Ramos (cell line): ENCODE data around the gene MYLIP.
"Not testable (repeated sequence)": the region's sequence is repeated elsewhere in the genome, so short reads cannot be mapped to it uniquely, and the experiment has no call there.

Experiments used
- in situ Hi-C: fragments of 300-500 bp; cut with MboI; formaldehyde crosslinking; loops from one replicate; pipeline ENCODE4 v1.14.3; 2022; ENCODE audit warnings: low sequenced_read_pairs; ENCODE audit not compliant: unreplicated experiment

The MYLIP gene

GRCh38 chr6:16166871-16167608 is 38.2 kb downstream of the MYLIP start:
- in situ Hi-C loops: no loop called here

- in situ Hi-C loops: no loop called here
Measured at GRCh38 chr6:16168121-16168520, 39.2 kb downstream of the MYLIP start.

GRCh38 chr6:16168858-16169257 is 40.0 kb downstream of the MYLIP start:
- in situ Hi-C loops: no loop called here

- in situ Hi-C loops: no loop called here
Measured at GRCh38 chr6:16171400-16171799, 42.5 kb downstream of the MYLIP start.

- in situ Hi-C loops: no loop called here
Measured at GRCh38 chr6:16173167-16173940, 44.5 kb downstream of the MYLIP start.

- in situ Hi-C loops: no loop called here
Measured at GRCh38 chr6:16174416-16175078, 45.7 kb downstream of the MYLIP start.

GRCh38 chr6:16176600-16176999 is 47.7 kb downstream of the MYLIP start:
- in situ Hi-C loops: not testable (repeated sequence)

GRCh38 chr6:16177881-16178280 is 49.0 kb downstream of the MYLIP start:
- in situ Hi-C loops: no loop called here

GRCh38 chr6:16178351-16178750 is 49.5 kb downstream of the MYLIP start:
- in situ Hi-C loops: no loop called here

- in situ Hi-C loops: no loop called here
Measured at GRCh38 chr6:16179063-16179462, 50.2 kb downstream of the MYLIP start.

- in situ Hi-C loops: loop anchor here (5.0 kb wide), 1 partner anchor 493 kb away; no protein-coding TSS in a partner anchor
Measured at GRCh38 chr6:16179970-16180431, 51.1 kb downstream of the MYLIP start.

GRCh38 chr6:16180696-16181438 is 52.0 kb downstream of the MYLIP start:
- in situ Hi-C loops: loop anchor here (5.0 kb wide), 1 partner anchor 494 kb away; no protein-coding TSS in a partner anchor

GRCh38 chr6:16181439-16182297 is 52.8 kb downstream of the MYLIP start:
- in situ Hi-C loops: loop anchor here (5.0 kb wide), 1 partner anchor 494 kb away; no protein-coding TSS in a partner anchor

- in situ Hi-C loops: loop anchor here (5.0 kb wide), 1 partner anchor 496 kb away; no protein-coding TSS in a partner anchor
Measured at GRCh38 chr6:16183187-16183664, 54.3 kb downstream of the MYLIP start.

- in situ Hi-C loops: loop anchor here (5.0 kb wide), 1 partner anchor 497 kb away; no protein-coding TSS in a partner anchor
Measured at GRCh38 chr6:16184129-16184528, 55.2 kb downstream of the MYLIP start.

- in situ Hi-C loops: loop anchor here (5.0 kb wide), 1 partner anchor 497 kb away; no protein-coding TSS in a partner anchor
Measured at GRCh38 chr6:16184551-16184950, 55.7 kb downstream of the MYLIP start.

- in situ Hi-C loops: no loop called here
Measured at GRCh38 chr6:16187176-16187575, 58.3 kb downstream of the MYLIP start.

GRCh38 chr6:16190214-16190613 is 61.3 kb downstream of the MYLIP start:
- in situ Hi-C loops: no loop called here
